MM.1S (cell line): ENCODE data around the gene NRG3.

Experiments
- EZH2 ChIP-seq: fragments of 300-600 bp; sonication (generic); optimal IDR thresholded peaks from 2 replicates; pipeline ENCODE3; 2017; ENCODE audit warnings: low read depth, mild to moderate bottlenecking, antibody characterized with exemption, low read length, mixed read lengths
- EZH2phosphoT487 ChIP-seq: fragments of 300-600 bp; sonication (generic); IDR thresholded peaks from 2 replicates; pipeline ENCODE4 v1.6.1; 2018; ENCODE audit warnings: antibody characterized with exemption, low read length
- TF ChIP-seq, protein P1 (sequence below): fragments of 300-600 bp; sonication (generic); IDR thresholded peaks from 2 replicates; pipeline ENCODE4 v1.5.1; 2016; ENCODE audit warnings: antibody characterized with exemption, low read length, mixed read lengths

DNA sequence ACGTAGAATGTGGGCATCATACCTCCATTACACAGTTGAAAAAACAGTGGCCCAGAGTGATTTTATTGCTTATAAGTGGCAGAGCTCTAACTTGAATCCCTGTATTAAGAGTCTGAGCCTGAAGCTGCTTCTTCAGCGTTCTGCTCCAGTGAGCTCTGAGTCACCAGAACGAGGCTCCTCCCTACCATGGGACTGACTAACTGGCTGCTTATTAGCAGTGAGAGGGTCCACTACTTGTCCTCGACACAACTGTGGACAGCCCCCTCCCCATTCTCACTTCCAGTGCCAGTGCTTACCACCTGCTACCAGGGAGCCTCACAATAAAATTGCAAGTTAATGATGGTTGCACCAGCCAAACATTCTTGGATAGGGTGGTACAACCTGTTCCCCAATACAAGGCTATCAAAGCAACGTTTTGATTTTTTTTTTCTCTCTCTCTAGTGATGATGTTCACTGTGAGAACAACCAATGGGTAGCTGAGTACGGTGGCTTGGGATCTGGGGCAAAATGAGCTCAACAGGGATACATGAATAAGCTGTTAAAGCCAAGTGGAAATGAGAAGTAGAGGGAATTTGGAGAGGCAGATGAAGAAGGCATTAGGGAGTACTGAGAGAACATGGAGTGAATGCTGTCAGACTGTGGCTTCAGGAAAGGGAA lies 2.7 kb upstream of the NRG3 start:
- TF ChIP-seq, protein P1, sequence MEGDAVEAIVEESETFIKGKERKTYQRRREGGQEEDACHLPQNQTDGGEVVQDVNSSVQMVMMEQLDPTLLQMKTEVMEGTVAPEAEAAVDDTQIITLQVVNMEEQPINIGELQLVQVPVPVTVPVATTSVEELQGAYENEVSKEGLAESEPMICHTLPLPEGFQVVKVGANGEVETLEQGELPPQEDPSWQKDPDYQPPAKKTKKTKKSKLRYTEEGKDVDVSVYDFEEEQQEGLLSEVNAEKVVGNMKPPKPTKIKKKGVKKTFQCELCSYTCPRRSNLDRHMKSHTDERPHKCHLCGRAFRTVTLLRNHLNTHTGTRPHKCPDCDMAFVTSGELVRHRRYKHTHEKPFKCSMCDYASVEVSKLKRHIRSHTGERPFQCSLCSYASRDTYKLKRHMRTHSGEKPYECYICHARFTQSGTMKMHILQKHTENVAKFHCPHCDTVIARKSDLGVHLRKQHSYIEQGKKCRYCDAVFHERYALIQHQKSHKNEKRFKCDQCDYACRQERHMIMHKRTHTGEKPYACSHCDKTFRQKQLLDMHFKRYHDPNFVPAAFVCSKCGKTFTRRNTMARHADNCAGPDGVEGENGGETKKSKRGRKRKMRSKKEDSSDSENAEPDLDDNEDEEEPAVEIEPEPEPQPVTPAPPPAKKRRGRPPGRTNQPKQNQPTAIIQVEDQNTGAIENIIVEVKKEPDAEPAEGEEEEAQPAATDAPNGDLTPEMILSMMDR, result no peak
- TF ChIP-seq EZH2 (no peak), EZH2phosphoT487 (no peak)
